Mucosa of gallbladder (tissue), 1 donor: ENCODE data around the gene XRCC4. TPM values are rescaled to one million over a fixed set of nuclear protein-coding genes. Genes with fewer than 3 reads are reported as not detected.
"Not testable (repeated sequence)": the region's sequence is repeated elsewhere in the genome, so short reads cannot be mapped to it uniquely, and the experiment has no call there.

Source experiments
- DNase-seq: peaks from one replicate; pipeline ENCODE4 v3.0.0-alpha.2; 2020; ENCODE audit warnings: low spot score
- total RNA-seq: library from RNA; stranded (reverse); gene quantifications from one replicate; pipeline ENCODE4 v1.2.1, GENCODE V29; 2021
- donor health status: DM: no; HTN: no; CAD: no.

Gene XRCC4
- total RNA-seq, 1 donor from 2014 or later, result 7.6 TPM

DNA sequence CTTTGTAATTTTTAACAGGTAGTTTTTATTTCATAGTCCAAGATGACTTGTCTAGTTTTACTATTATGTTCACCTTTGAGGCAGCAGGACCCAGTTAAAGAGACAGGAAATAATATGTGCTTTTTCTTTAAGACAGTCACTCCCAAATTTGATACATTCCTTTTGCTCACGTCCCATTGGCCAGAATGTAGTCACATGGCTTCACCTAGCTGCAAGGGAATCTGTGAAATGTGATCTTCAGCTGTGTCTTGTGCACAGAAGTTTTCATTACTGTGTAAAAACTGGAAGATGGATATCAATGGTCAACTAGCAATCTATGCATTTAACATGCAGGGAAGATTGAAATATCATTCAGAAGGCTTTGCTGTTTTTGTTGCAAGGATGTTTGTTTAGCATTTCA, 41.1 kb downstream of the XRCC4 start:
- no peak for DNase-seq

DNA sequence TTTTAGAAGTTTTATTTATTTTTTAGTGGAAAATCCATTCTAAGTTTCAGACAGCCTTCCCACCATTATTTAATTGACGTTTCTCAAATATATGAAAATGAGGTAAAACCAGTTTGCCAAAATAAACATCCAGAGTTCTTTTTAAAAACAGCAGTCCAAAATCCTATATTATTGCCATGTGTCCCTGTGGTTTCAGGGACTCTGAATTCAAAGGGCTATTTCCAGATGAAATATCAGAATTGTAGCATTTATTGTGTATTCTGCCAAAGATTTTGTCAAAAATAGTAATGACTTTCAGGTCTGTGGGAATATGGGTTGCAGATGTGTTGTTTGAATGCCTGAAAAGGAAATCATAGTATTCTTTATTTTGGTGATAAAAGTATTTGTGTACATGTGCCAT, 41.6 kb downstream of the XRCC4 start:
- no peak for DNase-seq

DNA sequence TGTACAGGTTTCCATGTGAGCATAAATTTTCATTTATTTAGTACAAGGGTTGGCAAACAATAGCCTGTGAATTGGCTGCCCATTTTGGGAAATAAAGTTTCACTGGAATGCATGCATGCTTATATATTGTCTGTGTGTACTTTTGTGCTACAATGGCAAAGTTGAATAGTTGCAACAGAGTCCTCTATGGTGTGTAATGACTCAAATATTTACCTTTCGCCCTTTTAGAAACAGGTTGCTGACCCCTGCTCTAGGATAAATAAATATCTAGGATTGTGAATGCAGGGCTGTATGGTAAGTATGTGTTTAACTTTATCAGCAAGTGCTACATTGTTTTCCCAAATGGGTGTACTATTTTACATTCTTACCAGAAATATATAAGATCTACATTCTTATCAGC, 47.2 kb downstream of the XRCC4 start:
- no peak for DNase-seq

DNA sequence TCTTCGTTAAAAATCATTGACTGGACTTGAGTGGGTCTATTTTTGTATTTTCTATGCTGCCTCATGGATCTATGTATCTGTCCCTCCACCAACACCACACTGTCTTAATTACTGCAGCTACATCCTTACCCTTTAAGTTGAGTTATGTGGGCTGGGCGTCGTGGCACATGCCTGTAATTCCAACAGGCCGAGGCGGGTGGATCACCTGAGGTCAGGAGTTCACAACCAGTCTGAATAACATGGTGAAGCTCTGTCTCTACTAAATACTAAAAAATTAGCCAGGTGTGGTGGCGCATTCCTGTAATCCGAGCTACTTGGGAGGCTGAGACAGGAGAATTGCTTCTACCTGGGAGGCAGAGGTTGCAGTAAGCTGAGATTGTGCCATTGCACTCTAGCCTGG, 48.2 kb downstream of the XRCC4 start:
- no peak for DNase-seq

DNA sequence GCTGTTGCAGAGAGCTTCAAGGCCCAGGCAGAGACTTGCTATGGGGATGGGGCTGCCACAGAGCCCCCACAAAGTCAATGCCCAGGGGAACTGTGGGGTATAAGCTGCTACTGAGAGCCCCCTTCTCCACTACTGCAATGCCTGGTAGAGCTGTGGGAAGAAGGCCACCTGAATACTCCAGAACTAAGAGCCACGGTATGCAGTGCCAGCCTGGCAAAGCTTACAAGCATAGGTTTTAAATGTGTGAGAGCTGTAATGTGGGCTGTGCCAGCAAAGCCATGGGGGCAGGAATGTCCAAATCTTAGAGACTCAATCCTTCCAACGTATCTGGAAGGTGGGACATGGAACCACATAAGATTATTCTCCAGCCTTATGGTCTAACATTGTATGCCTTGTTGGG, 49.2 kb downstream of the XRCC4 start:
- no peak for DNase-seq

DNA sequence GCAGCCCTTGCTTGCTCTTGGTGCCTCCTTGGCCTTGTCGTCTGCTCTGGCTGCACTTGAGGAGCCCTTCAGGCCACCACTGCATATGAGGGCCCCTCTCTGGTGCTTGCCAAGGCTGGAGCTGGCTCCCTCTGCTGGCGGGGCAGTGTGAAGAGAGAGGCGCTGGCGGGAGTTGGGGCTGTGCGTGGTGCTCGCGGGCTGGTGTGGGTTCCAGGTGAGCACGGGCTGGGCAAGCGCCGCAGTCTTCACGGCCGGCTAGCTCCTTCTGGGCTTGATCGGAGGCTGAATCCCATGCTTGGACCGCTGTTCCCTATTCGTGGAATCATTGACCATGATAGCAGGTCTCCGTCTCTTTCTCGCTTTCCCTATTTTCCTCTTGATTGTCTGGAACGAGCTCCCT, 56.5 kb downstream of the XRCC4 start:
- DNase-seq, result no peak

DNA sequence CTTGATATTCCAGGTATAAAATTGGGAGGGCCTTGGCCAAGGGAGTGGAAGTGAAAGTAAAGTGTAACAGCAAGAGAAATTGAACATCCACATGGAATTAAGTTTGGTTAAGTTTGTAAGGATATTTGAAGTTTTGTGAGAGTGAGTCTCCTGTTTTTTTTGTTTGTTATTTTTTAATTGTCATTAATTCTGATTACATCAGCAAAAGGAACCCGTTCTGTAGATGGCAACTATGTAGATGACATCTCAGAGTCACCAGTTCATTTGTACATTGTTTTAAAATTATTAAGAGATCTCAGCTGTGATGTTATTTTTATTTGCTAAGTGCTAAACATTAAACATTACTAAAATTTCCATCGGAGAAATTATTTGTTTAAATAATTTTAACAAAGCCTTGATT, 65.2 kb downstream of the XRCC4 start:
- no peak for DNase-seq

DNA sequence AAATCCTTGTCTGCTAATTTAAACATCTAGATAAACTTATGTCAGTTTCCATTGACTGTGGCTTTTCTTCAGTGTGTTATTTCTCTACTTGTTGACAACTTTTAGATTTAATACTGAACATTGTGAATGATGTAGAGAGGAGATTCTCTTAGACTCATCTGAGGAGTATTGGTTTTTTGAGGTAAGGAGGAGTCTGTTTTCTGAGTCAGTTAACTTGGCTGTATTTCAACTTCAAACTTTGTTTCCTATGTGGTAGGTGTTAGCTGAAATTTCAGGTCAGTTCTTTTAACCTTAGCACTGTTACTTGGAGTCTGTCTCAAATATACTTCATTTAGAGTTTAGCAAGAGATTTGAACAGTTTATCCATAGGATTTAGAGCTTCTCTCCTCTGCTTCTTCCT, 67.9 kb downstream of the XRCC4 start:
- DNase-seq, result no peak

- DNase-seq, result no peak
These were observed 68.6 kb downstream of the XRCC4 start for GRCh38 chr5:83145882-83146331.

- DNase-seq, result no peak
These were observed 69.1 kb downstream of the XRCC4 start for GRCh38 chr5:83146441-83146840.

DNA sequence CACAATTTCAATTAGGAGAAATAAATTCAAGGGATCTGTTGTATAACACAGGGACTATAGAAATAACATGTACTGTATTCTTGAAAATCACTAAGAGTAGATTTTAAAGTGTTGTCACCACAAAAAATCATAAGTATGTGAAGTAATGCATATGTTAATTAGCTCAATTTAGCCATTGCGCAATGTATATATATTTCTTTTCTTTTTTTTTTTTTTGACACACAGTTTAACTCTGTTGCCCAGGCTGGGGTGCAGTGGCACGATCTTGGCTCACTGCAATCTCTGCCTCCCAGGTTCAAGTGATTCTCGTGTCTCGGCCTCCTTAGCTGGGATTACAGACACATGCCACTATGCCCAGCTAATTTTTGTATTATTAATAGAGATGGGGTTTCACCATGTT, 70.2 kb downstream of the XRCC4 start:
- no peak for DNase-seq

GRCh38 chr5:83148370-83148769, 71.0 kb downstream of the XRCC4 start:
- no peak for DNase-seq

- no peak for DNase-seq
These were observed 72.3 kb downstream of the XRCC4 start for GRCh38 chr5:83149671-83150070.

DNA sequence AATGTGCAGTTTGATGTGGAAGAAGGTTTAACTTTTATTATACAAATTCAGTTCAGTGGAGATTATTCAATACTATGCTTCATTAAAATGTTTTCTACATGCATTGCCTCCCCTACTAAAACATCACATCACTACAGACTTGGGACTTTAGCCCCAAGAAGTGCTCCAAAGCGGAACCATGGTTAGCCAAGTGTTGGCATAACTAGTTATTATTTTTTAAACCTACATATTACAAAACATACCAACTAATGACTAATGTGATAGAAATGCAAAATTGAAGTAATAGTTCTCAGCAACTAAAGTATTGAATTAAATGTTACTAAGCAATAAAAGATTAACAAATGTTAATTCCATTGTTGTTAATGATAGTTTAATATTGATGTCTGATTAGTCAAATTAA, 74.5 kb downstream of the XRCC4 start:
- no peak for DNase-seq

DNA sequence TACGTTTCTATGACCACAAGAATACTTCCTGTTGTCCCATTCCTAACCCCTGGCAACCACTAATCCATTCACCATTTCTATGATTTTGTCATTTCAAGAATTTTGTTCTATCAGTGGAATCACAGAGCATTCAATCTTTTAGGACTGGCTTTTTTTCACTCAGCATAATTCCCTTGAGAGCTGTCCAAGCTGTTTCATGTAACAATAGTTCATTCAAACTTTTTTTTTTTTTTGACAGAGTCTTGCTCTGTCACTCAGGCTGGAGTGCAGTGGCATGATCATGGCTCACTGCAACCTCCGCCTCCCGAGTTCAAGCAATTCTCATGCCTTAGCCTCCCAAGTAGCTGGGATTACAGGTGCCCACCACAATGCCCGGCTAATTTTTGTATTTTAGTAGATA, 75.6 kb downstream of the XRCC4 start:
- DNase-seq, result not testable (repeated sequence)

DNA sequence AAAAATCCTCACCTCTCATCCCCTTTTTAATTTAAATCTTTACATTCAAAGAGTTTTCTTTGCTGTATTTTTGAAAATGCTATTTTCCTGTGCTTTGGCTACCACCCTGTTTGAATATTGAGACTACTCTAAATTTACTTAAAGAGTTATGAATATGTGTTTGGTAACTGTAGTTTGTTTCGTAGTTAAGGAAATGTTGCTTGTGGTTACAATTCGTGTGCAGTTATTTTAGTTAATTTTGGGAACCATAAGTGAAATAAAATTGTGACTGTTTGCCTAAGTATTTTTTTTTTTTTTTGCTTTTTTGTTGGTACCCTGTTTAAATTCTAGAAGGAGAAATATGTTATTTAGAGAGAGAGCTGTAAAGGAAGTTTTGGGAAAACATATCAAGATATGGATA, 78.7 kb downstream of the XRCC4 start:
- DNase-seq, result no peak

- DNase-seq, result no peak
These were observed 79.8 kb downstream of the XRCC4 start for GRCh38 chr5:83157163-83157562.

DNA sequence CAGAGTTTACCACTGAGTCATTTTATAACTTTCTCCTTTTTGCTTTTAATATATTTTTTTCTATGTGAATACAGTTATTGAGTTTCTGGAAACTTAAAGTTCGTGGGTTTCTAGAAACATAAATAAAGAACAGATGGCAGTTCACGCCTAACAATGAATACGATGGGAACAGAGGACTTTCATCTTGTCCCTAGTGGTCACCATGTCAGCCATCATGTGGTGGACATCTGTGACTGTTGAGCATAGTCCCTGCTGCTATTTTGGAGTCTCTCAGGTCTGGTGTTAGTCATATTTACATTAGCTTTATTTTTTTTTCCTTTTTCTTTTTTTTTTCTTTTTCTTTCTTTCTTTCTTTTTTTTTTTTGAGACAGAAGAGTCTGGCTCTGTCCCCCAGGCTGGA, 85.3 kb downstream of the XRCC4 start:
- no peak for DNase-seq

DNA sequence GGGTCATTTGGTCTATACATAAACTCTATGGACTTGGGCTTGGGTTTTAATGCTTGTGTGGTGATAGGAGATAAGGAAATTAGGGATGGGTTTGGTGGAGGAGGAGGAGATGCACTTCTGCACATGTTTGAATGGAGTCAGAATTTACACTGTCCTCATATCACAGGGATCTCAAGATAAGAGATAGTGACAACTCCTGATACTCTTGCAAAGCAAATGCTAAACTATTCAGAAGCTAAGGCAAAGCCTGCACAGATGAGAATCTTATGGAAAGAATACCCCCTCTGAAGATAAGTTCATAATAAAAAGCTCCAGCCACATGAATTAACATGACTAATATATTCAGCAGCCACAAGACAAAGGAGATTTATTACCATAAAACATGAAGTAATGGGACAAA, 90.2 kb downstream of the XRCC4 start:
- DNase-seq, result no peak

DNA sequence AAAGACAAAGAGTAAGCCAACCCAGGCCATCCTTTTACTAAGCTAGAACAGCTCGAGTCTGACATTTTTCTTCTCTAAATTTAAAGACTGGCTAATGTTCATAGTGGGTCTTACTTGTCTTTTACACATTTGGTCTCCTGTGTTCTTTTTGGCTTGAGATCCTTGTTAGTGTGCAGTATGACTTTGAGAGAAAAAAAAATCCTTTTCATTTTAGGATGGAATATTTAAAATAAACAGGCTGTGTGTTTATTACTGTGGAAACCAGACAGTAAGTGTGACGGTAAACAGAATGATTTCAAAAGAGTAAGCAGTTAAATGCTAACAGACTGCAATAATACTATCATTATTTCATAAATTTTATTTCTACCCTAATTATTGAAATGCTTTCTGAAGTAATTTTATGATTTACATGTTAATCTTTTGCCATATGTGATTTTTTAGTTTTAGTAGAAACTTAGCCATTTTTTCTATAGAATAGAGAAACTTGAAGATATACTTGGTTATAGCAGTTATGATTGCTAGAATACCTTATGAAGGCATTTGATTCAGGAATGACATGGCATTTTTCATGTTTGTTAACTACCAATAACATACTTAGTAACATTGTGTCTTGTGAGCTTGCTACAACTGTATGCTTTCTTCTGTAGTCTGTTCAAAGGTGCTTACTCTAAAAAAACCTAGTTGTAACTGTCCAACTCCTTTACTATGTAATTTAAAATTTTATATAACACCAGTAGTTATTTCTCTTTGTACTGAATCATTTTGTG, 92.4 kb downstream of the XRCC4 start:
- DNase-seq, result no peak

- DNase-seq, result no peak
These were observed 94.7 kb downstream of the XRCC4 start for GRCh38 chr5:83172011-83172410.

GRCh38 chr5:83172655-83173054, 95.3 kb downstream of the XRCC4 start:
- no peak for DNase-seq

GRCh38 chr5:83173826-83174225, 96.5 kb downstream of the XRCC4 start:
- no peak for DNase-seq

DNA sequence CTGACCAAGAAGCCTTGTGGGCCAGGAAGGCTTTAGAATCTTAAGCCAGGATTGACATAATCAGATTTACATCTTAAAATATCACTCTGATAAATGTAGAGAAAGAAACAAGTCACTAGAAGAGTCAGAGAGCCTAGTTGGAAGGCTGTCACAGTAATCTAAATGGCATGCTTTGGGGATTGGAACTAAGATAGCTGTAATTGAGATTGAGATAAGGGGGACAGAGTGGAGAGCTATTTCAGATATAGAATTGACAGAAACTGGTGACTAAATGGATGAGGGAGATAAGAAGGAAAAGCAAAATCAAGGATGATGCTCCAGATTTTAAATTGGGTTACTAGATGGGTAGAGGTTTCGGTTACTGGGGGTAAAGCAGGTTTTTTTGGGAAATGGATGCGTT, 100.5 kb downstream of the XRCC4 start:
- no peak for DNase-seq
